Muscle layer of colon (tissue), 2 donors: ENCODE results near the gene MESP1.

Source experiments
- H3K27ac ChIP-seq: one replicate; pipeline ENCODE4 v1.7.0; 2013; ENCODE audit warnings: low read depth, mild to moderate bottlenecking, low read length, moderate library complexity
- H3K27me3 ChIP-seq, 2 donors: one replicate each; pipeline ENCODE4 v1.7.0; 2013; ENCODE audit warnings: low read length in 2 of 2, mild to moderate bottlenecking in 2 of 2; ENCODE audit not compliant: insufficient read depth in 2 of 2, control insufficient read depth in 1 of 2
- H3K36me3 ChIP-seq: one replicate; pipeline ENCODE4 v1.7.0; 2013; ENCODE audit warnings: mild to moderate bottlenecking, low read length; ENCODE audit not compliant: insufficient read depth
- H3K4me1 ChIP-seq: one replicate; pipeline ENCODE4 v1.7.0; 2013; ENCODE audit warnings: mild to moderate bottlenecking, low read length; ENCODE audit not compliant: insufficient read depth
- H3K4me3 ChIP-seq, 2 donors: one replicate each; pipeline ENCODE4 v1.7.0; 2013; ENCODE audit warnings: low read length in 2 of 2, low read depth in 1 of 2, mild to moderate bottlenecking in 1 of 2, moderate library complexity in 1 of 2
- H3K9ac ChIP-seq: one replicate; pipeline ENCODE4 v1.7.0; 2013; ENCODE audit warnings: low read length
- H3K9me3 ChIP-seq: one replicate; pipeline ENCODE4 v1.7.0; 2013; ENCODE audit warnings: mild to moderate bottlenecking, low read length
- donor health status: abdominal sarcoma.
- donor health status: Adenocarcinoma of cecum.

The MESP1 gene

GRCh38 chr15:89777782-89778380 lies 26.8 kb upstream of the MESP1 start:
- no peaks in the 10 kb centered on the region for H3K9me3 ChIP-seq

GRCh38 chr15:89777073-89777751 lies 26.2 kb upstream of the MESP1 start:
- no peaks in the 10 kb centered on the region for H3K9me3 ChIP-seq
- H3K27me3 ChIP-seq, result no peaks in the 10 kb centered on the region
- H3K9ac ChIP-seq, result no peak overlapping the region
- no peak overlapping the region for H3K4me3 ChIP-seq
- H3K4me1 ChIP-seq, result peaks cover 8% of the 10 kb centered on the region
- H3K27ac ChIP-seq, result no peak overlapping the region
- H3K36me3 ChIP-seq, result no peaks in the 10 kb centered on the region

More at GRCh38 chr15:89777782-89778380, 26.8 kb upstream of the MESP1 start:
- H3K4me1 ChIP-seq, result peaks cover 8% of the 10 kb centered on the region
- no peak overlapping the region for H3K9ac ChIP-seq
- no peak overlapping the region for H3K27ac ChIP-seq
- H3K36me3 ChIP-seq, result no peaks in the 10 kb centered on the region
- H3K27me3 ChIP-seq, result no peaks in the 10 kb centered on the region
- no peak overlapping the region for H3K4me3 ChIP-seq

GRCh38 chr15:89776274-89777072 lies 25.4 kb upstream of the MESP1 start, which contains the start of gene MESP2:
MESP2 (plus strand) TSS chr15:89776332; CDS start chr15:89776358, 26 bp downstream.
- no peak within 1 kb of the TSS for H3K27ac ChIP-seq
- H3K9me3 ChIP-seq, result no peaks in the 10 kb centered on the region
- no peaks in the 10 kb centered on the region for H3K36me3 ChIP-seq
- H3K9ac ChIP-seq, result no peak within 1 kb of the TSS
- no peaks in the 10 kb centered on the region for H3K27me3 ChIP-seq
- H3K4me1 ChIP-seq, result peaks cover 8% of the 10 kb centered on the region
- peak within 1 kb of the TSS; percentile 30 to 49 for H3K4me3 ChIP-seq

GRCh38 chr15:89775815-89776214 lies 24.8 kb upstream of the MESP1 start:
- Histone ChIP-seq H3K4me1 (peaks cover 8% of the 10 kb centered on the region), H3K9me3 (no peaks in the 10 kb centered on the region), H3K27me3 (no peaks in the 10 kb centered on the region), H3K27ac (no peak overlapping the region), H3K36me3 (no peaks in the 10 kb centered on the region), H3K4me3 (peak overlapping the region in 1 of 2 donors; percentile 49), H3K9ac (no peak overlapping the region)

GRCh38 chr15:89774492-89774891 lies 23.4 kb upstream of the MESP1 start:
- H3K27me3 ChIP-seq, result no peaks in the 10 kb centered on the region

GRCh38 chr15:89772932-89773583 lies 22.0 kb upstream of the MESP1 start:
- Histone ChIP-seq H3K9me3 (no peaks in the 10 kb centered on the region), H3K4me3 (no peak overlapping the region), H3K27me3 (no peaks in the 10 kb centered on the region), H3K36me3 (no peaks in the 10 kb centered on the region), H3K9ac (no peak overlapping the region), H3K27ac (no peak overlapping the region), H3K4me1 (peaks cover 11% of the 10 kb centered on the region)

More at GRCh38 chr15:89774492-89774891, 23.4 kb upstream of the MESP1 start:
- no peak overlapping the region for H3K9ac ChIP-seq
- no peaks in the 10 kb centered on the region for H3K9me3 ChIP-seq
- no peak overlapping the region for H3K4me3 ChIP-seq
- no peaks in the 10 kb centered on the region for H3K36me3 ChIP-seq
- peaks cover 8% of the 10 kb centered on the region for H3K4me1 ChIP-seq
- H3K27ac ChIP-seq, result no peak overlapping the region

- Histone ChIP-seq H3K4me1 (peaks cover 8% of the 10 kb centered on the region), H3K4me3 (no peak overlapping the region), H3K36me3 (no peaks in the 10 kb centered on the region), H3K27me3 (no peaks in the 10 kb centered on the region), H3K9ac (no peak overlapping the region), H3K27ac (no peak overlapping the region), H3K9me3 (no peaks in the 10 kb centered on the region)
Observed at GRCh38 chr15:89770041-89770440, 19.0 kb upstream of the MESP1 start.

GRCh38 chr15:89769366-89769765 lies 18.3 kb upstream of the MESP1 start:
- Histone ChIP-seq H3K27ac (no peak overlapping the region), H3K9me3 (no peaks in the 10 kb centered on the region), H3K36me3 (no peaks in the 10 kb centered on the region), H3K4me1 (peaks cover 8% of the 10 kb centered on the region), H3K4me3 (no peak overlapping the region), H3K27me3 (no peaks in the 10 kb centered on the region), H3K9ac (no peak overlapping the region)

- H3K27me3 ChIP-seq, result no peaks in the 10 kb centered on the region
- no peak overlapping the region for H3K9ac ChIP-seq
- no peak overlapping the region for H3K27ac ChIP-seq
- H3K4me1 ChIP-seq, result peaks cover 8% of the 10 kb centered on the region
- H3K9me3 ChIP-seq, result no peaks in the 10 kb centered on the region
- H3K4me3 ChIP-seq, result no peak overlapping the region
- no peaks in the 10 kb centered on the region for H3K36me3 ChIP-seq
Observed at GRCh38 chr15:89768071-89768500, 17.0 kb upstream of the MESP1 start.

GRCh38 chr15:89767411-89767915 lies 16.4 kb upstream of the MESP1 start:
- H3K9ac ChIP-seq, result no peak overlapping the region
- no peaks in the 10 kb centered on the region for H3K36me3 ChIP-seq
- no peaks in the 10 kb centered on the region for H3K27me3 ChIP-seq
- peaks cover 8% of the 10 kb centered on the region for H3K4me1 ChIP-seq
- H3K9me3 ChIP-seq, result no peaks in the 10 kb centered on the region
- H3K27ac ChIP-seq, result no peak overlapping the region
- H3K4me3 ChIP-seq, result no peak overlapping the region
